Measurements from ENCODE around the gene RAC3. TPM values are rescaled to one million over a fixed set of nuclear protein-coding genes. Genes with fewer than 3 reads are reported as not detected.
"Not testable (repeated sequence)": the region's sequence is repeated elsewhere in the genome, so short reads cannot be mapped to it uniquely, and the experiment has no call there.

The RAC3 gene
- polyA plus RNA-seq, 1 donor (not counting 4 experiments of a cell fraction or from before 2014, with no cell fraction given) = 12.3 TPM

DNA sequence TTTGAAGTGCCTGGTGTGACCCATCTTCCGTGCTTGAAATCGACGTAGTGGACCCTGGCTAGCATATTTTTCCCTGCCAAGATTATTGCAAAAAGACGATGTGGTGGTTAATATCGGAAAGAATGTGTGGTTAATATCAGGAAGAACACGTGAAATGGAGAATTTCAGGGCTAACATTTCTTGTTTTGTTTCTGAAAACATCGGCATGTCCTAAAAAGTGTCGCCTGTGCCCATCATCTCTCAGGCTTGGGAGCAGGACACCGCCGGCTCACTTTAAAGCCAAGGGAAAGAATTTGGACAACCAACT is 6.4 kb downstream of the RAC3 start:
- Histone ChIP-seq H3K9ac (ENCODE audit: control insufficient read depth, extremely low read depth, insufficient read depth, low read length) (peak overlapping the region; percentile 78), H4K20me1 (ENCODE audit: control insufficient read depth, extremely low read depth, insufficient read depth, low read length) (no peaks in the 10 kb centered on the region)

DNA sequence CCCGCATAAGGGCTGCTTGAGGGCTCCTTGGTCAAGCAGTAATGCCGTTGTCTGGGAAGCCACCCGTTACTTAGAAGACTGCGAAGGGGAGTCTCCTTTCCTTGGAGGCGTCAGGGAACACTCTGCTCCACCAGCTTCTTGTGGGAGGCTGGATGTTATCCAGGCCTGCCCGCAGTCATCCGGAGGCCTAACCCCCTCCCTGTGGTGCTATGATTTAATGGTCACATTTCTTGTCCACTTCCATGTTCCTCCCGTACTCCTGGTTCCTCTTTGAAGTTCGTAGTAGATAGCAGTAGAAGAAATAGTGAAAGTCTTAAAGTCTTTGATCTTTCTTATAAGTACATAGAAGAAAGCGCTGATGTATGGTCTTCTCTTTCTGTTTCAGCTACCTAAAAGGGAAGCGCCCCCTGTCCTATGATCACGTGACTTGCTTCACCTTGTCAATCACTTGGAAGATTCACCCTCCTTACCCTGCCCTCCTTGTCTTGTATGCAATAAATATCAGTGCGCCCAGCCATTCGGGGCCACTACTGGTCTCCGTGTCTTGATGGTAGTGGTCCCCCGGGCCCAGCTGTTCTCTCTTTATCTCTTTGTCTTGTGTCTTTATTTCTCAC is 7.4 kb downstream of the RAC3 start:
- dilution Hi-C loops (cut with MboI; ENCODE audit: extremely low pct_ligation_motif_present, low sequenced_read_pairs) = not testable (repeated sequence)

More for the DNA sequence above, 6.4 kb downstream of the RAC3 start:
- Histone ChIP-seq H3K9me1 (ENCODE audit: control insufficient read depth, extremely low read depth, insufficient read depth, low read length) (no peaks in the 10 kb centered on the region), H3K4me2 (ENCODE audit: control insufficient read depth, extremely low read depth, insufficient read depth, low read depth, low read length) (peak overlapping the region; percentile 96), H2AFZ (ENCODE audit: control insufficient read depth, low read length) (peak overlapping the region; percentile 73), H3K27ac (ENCODE audit: control insufficient read depth, insufficient read depth, low read length) (no peak overlapping the region), H3K4me3 (ENCODE audit: control insufficient read depth in 2 of 3, extremely low read depth in 1 of 3, insufficient read depth in 2 of 3, low read depth in 1 of 3, low read length in 3 of 3) (peak overlapping the region; percentile 55 to 87 (median 70)), H3K36me3 (ENCODE audit: control insufficient read depth in 2 of 2, extremely low read depth in 1 of 2, insufficient read depth in 2 of 2, low read length in 2 of 2) (peaks cover 1 to 4% of the 10 kb centered on the region in 2 experiments), H3K4me1 (ENCODE audit: control insufficient read depth, extremely low read depth, insufficient read depth, low read length) (peaks cover 9% of the 10 kb centered on the region), H3K27me3 (ENCODE audit: control insufficient read depth, extremely low read depth, insufficient read depth, low read length) (no peaks in the 10 kb centered on the region), H3K79me2 (ENCODE audit: control insufficient read depth, insufficient read depth, low read length) (no peaks in the 10 kb centered on the region), H3K9me3 (ENCODE audit: control insufficient read depth, low read depth, low read length) (no peaks in the 10 kb centered on the region)
- FAIRE-seq (peak; percentile 66), DNase-seq (ENCODE audit: low read depth, low spot score) (no peak)
- TF ChIP-seq EZH2 (IDR thresholded peaks at IDR 0.05; ENCODE audit: low read length) = no peak
- TF ChIP-seq, protein P1, sequence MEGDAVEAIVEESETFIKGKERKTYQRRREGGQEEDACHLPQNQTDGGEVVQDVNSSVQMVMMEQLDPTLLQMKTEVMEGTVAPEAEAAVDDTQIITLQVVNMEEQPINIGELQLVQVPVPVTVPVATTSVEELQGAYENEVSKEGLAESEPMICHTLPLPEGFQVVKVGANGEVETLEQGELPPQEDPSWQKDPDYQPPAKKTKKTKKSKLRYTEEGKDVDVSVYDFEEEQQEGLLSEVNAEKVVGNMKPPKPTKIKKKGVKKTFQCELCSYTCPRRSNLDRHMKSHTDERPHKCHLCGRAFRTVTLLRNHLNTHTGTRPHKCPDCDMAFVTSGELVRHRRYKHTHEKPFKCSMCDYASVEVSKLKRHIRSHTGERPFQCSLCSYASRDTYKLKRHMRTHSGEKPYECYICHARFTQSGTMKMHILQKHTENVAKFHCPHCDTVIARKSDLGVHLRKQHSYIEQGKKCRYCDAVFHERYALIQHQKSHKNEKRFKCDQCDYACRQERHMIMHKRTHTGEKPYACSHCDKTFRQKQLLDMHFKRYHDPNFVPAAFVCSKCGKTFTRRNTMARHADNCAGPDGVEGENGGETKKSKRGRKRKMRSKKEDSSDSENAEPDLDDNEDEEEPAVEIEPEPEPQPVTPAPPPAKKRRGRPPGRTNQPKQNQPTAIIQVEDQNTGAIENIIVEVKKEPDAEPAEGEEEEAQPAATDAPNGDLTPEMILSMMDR (optimal IDR thresholded peaks at IDR 0.05 in 1 of 3, IDR thresholded peaks at IDR 0.05 in 1 of 3, conservative IDR thresholded peaks at IDR 0.05 in 1 of 3; ENCODE audit: extremely low read depth in 1 of 3, insufficient read depth in 2 of 3, low read length in 3 of 3) = no peak
- dilution Hi-C loops (cut with MboI; ENCODE audit: extremely low pct_ligation_motif_present, low sequenced_read_pairs) = no loop called here

More for the DNA sequence above, 7.4 kb downstream of the RAC3 start:
- DNase-seq (ENCODE audit: low read depth, low spot score); H3K4me1 ChIP-seq (ENCODE audit: control insufficient read depth, extremely low read depth, insufficient read depth, low read length); H4K20me1 ChIP-seq (ENCODE audit: control insufficient read depth, extremely low read depth, insufficient read depth, low read length); H3K27ac ChIP-seq (ENCODE audit: control insufficient read depth, insufficient read depth, low read length); H3K9ac ChIP-seq (ENCODE audit: control insufficient read depth, extremely low read depth, insufficient read depth, low read length); H2AFZ ChIP-seq (ENCODE audit: control insufficient read depth, low read length); H3K9me1 ChIP-seq (ENCODE audit: control insufficient read depth, extremely low read depth, insufficient read depth, low read length); H3K27me3 ChIP-seq (ENCODE audit: control insufficient read depth, extremely low read depth, insufficient read depth, low read length); H3K9me3 ChIP-seq (ENCODE audit: control insufficient read depth, low read depth, low read length); FAIRE-seq; H3K4me2 ChIP-seq (ENCODE audit: control insufficient read depth, extremely low read depth, insufficient read depth, low read depth, low read length); H3K4me3 ChIP-seq (ENCODE audit: control insufficient read depth in 2 of 3, extremely low read depth in 1 of 3, insufficient read depth in 2 of 3, low read depth in 1 of 3, low read length in 3 of 3); H3K79me2 ChIP-seq (ENCODE audit: control insufficient read depth, insufficient read depth, low read length); H3K36me3 ChIP-seq (ENCODE audit: control insufficient read depth in 2 of 2, extremely low read depth in 1 of 2, insufficient read depth in 2 of 2, low read length in 2 of 2): not testable (repeated sequence)
